KMS-11 (cell line): ENCODE data around the gene GPC3.

Experiments
- H2AFZ ChIP-seq: fragments of 200-600 bp; sonication (generic); 2 replicates; pipeline ENCODE4 v1.6.1; 2016; ENCODE audit warnings: antibody characterized with exemption, mixed run types, low read depth
- H3K27ac ChIP-seq: fragments of 200-600 bp; sonication (generic); 2 replicates; pipeline ENCODE4 v1.6.1; 2016; ENCODE audit warnings: mild to moderate bottlenecking, mixed run types
- H3K27me3 ChIP-seq: fragments of 200-600 bp; sonication (generic); 2 replicates; pipeline ENCODE4 v1.6.1; 2017; ENCODE audit warnings: mild to moderate bottlenecking, low read depth, mixed run types, moderate library complexity; ENCODE audit not compliant: insufficient read depth
- H3K36me3 ChIP-seq: fragments of 200-600 bp; sonication (generic); 2 replicates; pipeline ENCODE4 v1.6.1; 2017; ENCODE audit warnings: mild to moderate bottlenecking, mixed run types; ENCODE audit not compliant: insufficient read depth
- H3K4me1 ChIP-seq: fragments of 200-600 bp; sonication (generic); 2 replicates; pipeline ENCODE4 v1.6.1; 2016; ENCODE audit warnings: mild to moderate bottlenecking, low read depth, mixed run types; ENCODE audit not compliant: poor library complexity, severe bottlenecking
- H3K4me2 ChIP-seq: fragments of 200-600 bp; sonication (generic); 2 replicates; pipeline ENCODE4 v1.7.0; 2016; ENCODE audit warnings: mild to moderate bottlenecking, mixed run types
- H3K4me3 ChIP-seq: fragments of 200-600 bp; sonication (generic); IDR thresholded peaks from 2 replicates; pipeline ENCODE4 v1.6.1; 2017; ENCODE audit warnings: low read depth, low read length, mixed read lengths; ENCODE audit not compliant: insufficient read depth
- H3K79me2 ChIP-seq: fragments of 200-600 bp; sonication (generic); 2 replicates; pipeline ENCODE4 v1.6.1; 2016; ENCODE audit warnings: low read depth, mixed run types; ENCODE audit not compliant: insufficient read depth
- H3K9ac ChIP-seq: fragments of 200-600 bp; sonication (generic); 2 replicates; pipeline ENCODE4 v1.6.1; 2016; ENCODE audit warnings: mild to moderate bottlenecking, mixed run types
- H4K20me1 ChIP-seq: fragments of 200-600 bp; sonication (generic); 2 replicates; pipeline ENCODE4 v1.6.1; 2016; ENCODE audit warnings: mild to moderate bottlenecking, mixed run types; ENCODE audit not compliant: insufficient read depth
- CTCF ChIP-seq: fragments of 200-600 bp; sonication (generic); conservative IDR thresholded peaks from 2 replicates; pipeline ENCODE4 v1.6.1; 2017; ENCODE audit warnings: low read depth, mild to moderate bottlenecking, antibody characterized with exemption, low read length, moderate library complexity, mixed read lengths

Gene GPC3

GRCh38 chrX:133857640-133858269, 127.6 kb downstream of the GPC3 start:
- Histone ChIP-seq H2AFZ (no peak overlapping the region), H3K79me2 (no peaks in the 10 kb centered on the region), H3K4me2 (no peak overlapping the region), H3K27me3 (no peaks in the 10 kb centered on the region), H3K27ac (no peak overlapping the region), H4K20me1 (no peaks in the 10 kb centered on the region), H3K4me1 (no peaks in the 10 kb centered on the region), H3K36me3 (no peaks in the 10 kb centered on the region), H3K9ac (no peak overlapping the region), H3K4me3 (no peak overlapping the region)
- no peak for TF ChIP-seq CTCF

- H3K27ac ChIP-seq, result no peak overlapping the region
- no peaks in the 10 kb centered on the region for H3K4me1 ChIP-seq
- no peak overlapping the region for H2AFZ ChIP-seq
- no peak overlapping the region for H3K9ac ChIP-seq
- H3K27me3 ChIP-seq, result no peaks in the 10 kb centered on the region
- H3K4me3 ChIP-seq, result no peak overlapping the region
- H3K79me2 ChIP-seq, result no peaks in the 10 kb centered on the region
- H4K20me1 ChIP-seq, result no peaks in the 10 kb centered on the region
- no peak for TF ChIP-seq CTCF
- no peaks in the 10 kb centered on the region for H3K36me3 ChIP-seq
- no peak overlapping the region for H3K4me2 ChIP-seq
These were observed 128.6 kb downstream of the GPC3 start for GRCh38 chrX:133856819-133857218.

- Histone ChIP-seq H3K9ac (no peak overlapping the region), H3K27ac (no peak overlapping the region), H3K36me3 (no peaks in the 10 kb centered on the region), H3K4me3 (no peak overlapping the region), H2AFZ (no peak overlapping the region), H3K27me3 (no peaks in the 10 kb centered on the region), H4K20me1 (no peaks in the 10 kb centered on the region), H3K79me2 (no peaks in the 10 kb centered on the region), H3K4me1 (no peaks in the 10 kb centered on the region), H3K4me2 (no peak overlapping the region)
- TF ChIP-seq CTCF, result no peak
These were observed 131.1 kb downstream of the GPC3 start for GRCh38 chrX:133854290-133854689.

- no peak for TF ChIP-seq CTCF
- H3K27me3 ChIP-seq, result no peaks in the 10 kb centered on the region
These were observed 132.5 kb downstream of the GPC3 start for GRCh38 chrX:133852837-133853356.

More at GRCh38 chrX:133852837-133853356, 132.5 kb downstream of the GPC3 start:
- no peak overlapping the region for H2AFZ ChIP-seq
- no peaks in the 10 kb centered on the region for H4K20me1 ChIP-seq
- no peaks in the 10 kb centered on the region for H3K36me3 ChIP-seq
- no peak overlapping the region for H3K4me2 ChIP-seq
- no peak overlapping the region for H3K4me3 ChIP-seq
- no peak overlapping the region for H3K9ac ChIP-seq
- no peaks in the 10 kb centered on the region for H3K4me1 ChIP-seq
- no peaks in the 10 kb centered on the region for H3K79me2 ChIP-seq
- H3K27ac ChIP-seq, result no peak overlapping the region
